Liver (tissue), 9 donors: ENCODE results near the gene NTM. TPM values are rescaled to one million over a fixed set of nuclear protein-coding genes. Genes with fewer than 3 reads are reported as not detected.

Source experiments
- DNase-seq: peaks from one replicate; pipeline ENCODE4 v3.0.0-alpha.2; 2017; ENCODE audit warnings: low spot score
- H3K27ac ChIP-seq, 2 donors: one replicate each; pipeline ENCODE4 v1.7.0; 2013; ENCODE audit warnings: inconsistent platforms in 2 of 2, low read length in 2 of 2, control low read depth in 1 of 2, low read depth in 1 of 2, mild to moderate bottlenecking in 1 of 2
- H3K27me3 ChIP-seq, 4 donors: one replicate each; pipeline versions ENCODE4 v1.6.1 to v1.7.0; 2013; ENCODE audit warnings: low read length in 3 of 4, inconsistent platforms in 1 of 4, mild to moderate bottlenecking in 1 of 4, moderate library complexity in 1 of 4; ENCODE audit not compliant: control insufficient read depth in 4 of 4, insufficient read depth in 4 of 4
- H3K36me3 ChIP-seq, 4 donors: one replicate each; pipeline versions ENCODE4 v1.6.1 to v1.7.0; 2013; ENCODE audit warnings: low read length in 3 of 4, mild to moderate bottlenecking in 3 of 4, low read depth in 1 of 4, moderate library complexity in 1 of 4; ENCODE audit not compliant: control insufficient read depth in 4 of 4, insufficient read depth in 3 of 4
- H3K4me1 ChIP-seq, 4 donors: one replicate each; pipeline versions ENCODE4 v1.6.1 to v1.7.0; 2013; ENCODE audit warnings: low read length in 3 of 4, mild to moderate bottlenecking in 3 of 4, moderate library complexity in 1 of 4; ENCODE audit not compliant: control insufficient read depth in 4 of 4, insufficient read depth in 4 of 4
- H3K4me3 ChIP-seq, 3 donors: one replicate each; pipeline versions ENCODE4 v1.6.1 to v1.7.0; 2013; ENCODE audit warnings: low read length in 3 of 3, control low read depth in 1 of 3, low read depth in 1 of 3, mild to moderate bottlenecking in 1 of 3
- H3K9ac ChIP-seq, 2 donors: one replicate each; pipeline ENCODE4 v1.7.0; 2013; ENCODE audit warnings: low read length in 2 of 2, mild to moderate bottlenecking in 2 of 2, moderate library complexity in 2 of 2, control low read depth in 1 of 2, low read depth in 1 of 2
- H3K9me3 ChIP-seq, 4 donors: one replicate each; pipeline versions ENCODE4 v1.6.1 to v1.7.0; 2013; ENCODE audit warnings: low read length in 3 of 4; ENCODE audit not compliant: control insufficient read depth in 4 of 4
- EGR1 ChIP-seq, 2 donors: IDR thresholded peaks; 2 replicates each; pipeline ENCODE4 v1.6.1; 2016 to 2018; ENCODE audit warnings: antibody characterized with exemption in 2 of 2, low read depth in 2 of 2
- FOXA1 ChIP-seq: IDR thresholded peaks from 2 replicates; pipeline ENCODE4 v1.6.1; 2016; ENCODE audit warnings: antibody characterized with exemption
- GABPA ChIP-seq, 2 donors: IDR thresholded peaks in 1 of 2; conservative IDR thresholded peaks in 1 of 2; 2 replicates each; pipeline ENCODE4 v1.6.1; 2016; ENCODE audit warnings: antibody characterized with exemption in 2 of 2, mild to moderate bottlenecking in 1 of 2, moderate library complexity in 1 of 2
- HNF4A ChIP-seq, 2 donors: conservative IDR thresholded peaks; 2 replicates each; pipeline ENCODE4 v1.6.1; 2016; ENCODE audit warnings: antibody characterized with exemption in 2 of 2, mild to moderate bottlenecking in 2 of 2
- HNF4G ChIP-seq: IDR thresholded peaks from 2 replicates; pipeline ENCODE4 v1.6.1; 2016; ENCODE audit warnings: antibody characterized with exemption
- MAX ChIP-seq: IDR thresholded peaks from 2 replicates; pipeline ENCODE4 v1.6.1; 2016; ENCODE audit warnings: antibody characterized with exemption
- RXRA ChIP-seq, 2 donors: IDR thresholded peaks; 2 replicates each; pipeline ENCODE4 v1.6.1; 2017 to 2018; ENCODE audit warnings: antibody characterized with exemption in 2 of 2, mild to moderate bottlenecking in 1 of 2
- SP1 ChIP-seq: IDR thresholded peaks from 2 replicates; pipeline ENCODE4 v1.6.1; 2018; ENCODE audit warnings: antibody characterized with exemption, mild to moderate bottlenecking
- TAF1 ChIP-seq: conservative IDR thresholded peaks from 2 replicates; pipeline ENCODE4 v1.6.1; 2016; ENCODE audit warnings: antibody characterized with exemption, mild to moderate bottlenecking
- YY1 ChIP-seq: IDR thresholded peaks from 2 replicates; pipeline ENCODE4 v1.6.1; 2016; ENCODE audit warnings: antibody characterized with exemption, mild to moderate bottlenecking
- WGBS: extraction: QIAGEN DNeasy Blood & Tissue Kit; methylation state at CpG from one replicate; pipeline ENCODE4 v1.1.7; 2013; 5-methylcytosine and 5-hydroxymethylcytosine counted together
- polyA plus RNA-seq, 2 donors: library from polyadenylated mRNA; stranded (reverse) in 1 of 2; unstranded in 1 of 2; fragments of 200-250 nt in 1 of 2; fragments of >200 nt in 1 of 2; fragmentation: Nextera tagmentation in 1 of 2; extraction: Ambion mirVana in 1 of 2; gene quantifications; one replicate each; pipeline versions ENCODE4 v1.2.1 to v1.2.3, GENCODE V29; 2013 to 2015
- total RNA-seq, 2 donors: library from RNA; depleted of rRNA; stranded (reverse); fragments of >200 nt; gene quantifications; one replicate each; pipeline ENCODE4 v1.2.3, GENCODE V29; 2014
- TF ChIP-seq, protein P1 (sequence below): fragments of 150-350 bp; IDR thresholded peaks from 2 replicates; pipeline ENCODE4 v1.5.1; 2017; ENCODE audit warnings: improper control_type of control experiment, low read depth, low read length; ENCODE audit not compliant: missing input control
- donor health status: healthy.
- donor health status: healthy.
- donor health status: healthy.
- donor health status: healthy.
- donor health status: healthy.

The NTM gene
- total and polyA plus RNA-seq, 4 donors, result 0.08 to 1.1 (median 0.08) TPM; not detected in 1

- TF ChIP-seq SP1 (no peak), YY1 (no peak), HNF4G (no peak), MAX (no peak), HNF4A (conservative IDR thresholded peaks at IDR 0.05) (no peak)
Measured at GRCh38 chr11:132077416-132077815, 707.0 kb downstream of the NTM start (continued).

GRCh38 chr11:132078264-132079076, 708.1 kb downstream of the NTM start:
- peaks cover 3 to 9% (median 4%) of the 10 kb centered on the region in 4 donors for H3K9me3 ChIP-seq
- H3K9ac ChIP-seq, result no peak overlapping the region
- H3K36me3 ChIP-seq, result no peaks in the 10 kb centered on the region
- H3K4me3 ChIP-seq, result no peak overlapping the region
- 73% methylated on average over 17 of the region's 17 CpGs for WGBS
- no peaks in the 10 kb centered on the region for H3K27me3 ChIP-seq
- H3K4me1 ChIP-seq, result no peaks in the 10 kb centered on the region
- TF ChIP-seq RXRA (IDR thresholded peaks at IDR 0.05), result no peak
- no peak overlapping the region for H3K27ac ChIP-seq
- no peak for DNase-seq

DNA sequence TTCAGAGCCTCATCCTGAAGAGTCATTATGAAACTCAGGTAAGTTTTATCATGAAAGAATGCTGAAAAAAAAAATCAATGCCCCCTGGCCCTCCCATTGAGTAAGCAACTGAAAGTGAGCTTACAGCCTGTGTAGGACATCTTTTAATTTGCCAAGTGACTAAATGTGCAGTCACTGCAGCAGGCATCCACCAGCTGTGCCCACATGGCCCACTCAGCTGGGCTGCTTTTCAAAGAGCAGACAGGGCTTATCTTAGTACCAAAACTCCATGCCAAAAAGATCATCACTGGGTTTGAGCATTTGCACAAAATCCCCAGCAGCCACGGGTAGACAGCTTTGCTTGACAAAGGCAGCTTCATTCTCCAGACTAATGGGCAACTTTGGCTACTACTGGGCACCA, 709.7 kb downstream of the NTM start:
- Histone ChIP-seq H3K4me1 (no peaks in the 10 kb centered on the region), H3K36me3 (no peaks in the 10 kb centered on the region), H3K27ac (no peak overlapping the region), H3K9ac (no peak overlapping the region), H3K4me3 (no peak overlapping the region), H3K27me3 (no peaks in the 10 kb centered on the region), H3K9me3 (peaks cover 4 to 19% (median 5%) of the 10 kb centered on the region in 4 donors)
- TF ChIP-seq FOXA1 (no peak), TAF1 (no peak), HNF4A (conservative IDR thresholded peaks at IDR 0.05) (no peak), EGR1 (IDR thresholded peaks at IDR 0.05; ENCODE audit: low read depth in 2 of 2) (no peak)
- 23% methylated on average over 1 of the region's 1 CpG for WGBS
- DNase-seq, result no peak

DNA sequence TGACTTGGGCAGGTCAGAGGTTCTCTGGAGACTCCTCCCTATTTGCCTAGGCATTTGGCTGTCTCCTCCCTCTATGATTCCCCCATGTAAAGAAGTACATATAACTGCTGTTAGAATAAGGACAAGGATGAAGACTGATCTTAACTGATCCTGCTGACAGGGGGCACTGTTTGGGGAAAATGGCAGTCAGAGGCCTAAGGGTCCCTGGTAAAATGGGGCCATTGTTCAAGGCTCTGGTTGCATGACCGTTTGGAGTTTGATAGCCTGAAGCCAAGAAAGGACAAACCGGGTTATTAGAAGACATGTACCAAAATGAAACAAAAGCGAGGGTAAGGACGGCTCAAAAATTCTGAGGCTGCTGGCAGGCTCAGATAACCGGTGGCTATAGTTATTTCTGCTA, 712.2 kb downstream of the NTM start:
- TF ChIP-seq MAX (no peak), HNF4G (no peak), GABPA (IDR thresholded peaks at IDR 0.05 in 1 of 2, conservative IDR thresholded peaks at IDR 0.05 in 1 of 2) (no peak), HNF4A (conservative IDR thresholded peaks at IDR 0.05) (no peak), EGR1 (IDR thresholded peaks at IDR 0.05; ENCODE audit: low read depth in 2 of 2) (no peak)
- TF ChIP-seq, protein P1, sequence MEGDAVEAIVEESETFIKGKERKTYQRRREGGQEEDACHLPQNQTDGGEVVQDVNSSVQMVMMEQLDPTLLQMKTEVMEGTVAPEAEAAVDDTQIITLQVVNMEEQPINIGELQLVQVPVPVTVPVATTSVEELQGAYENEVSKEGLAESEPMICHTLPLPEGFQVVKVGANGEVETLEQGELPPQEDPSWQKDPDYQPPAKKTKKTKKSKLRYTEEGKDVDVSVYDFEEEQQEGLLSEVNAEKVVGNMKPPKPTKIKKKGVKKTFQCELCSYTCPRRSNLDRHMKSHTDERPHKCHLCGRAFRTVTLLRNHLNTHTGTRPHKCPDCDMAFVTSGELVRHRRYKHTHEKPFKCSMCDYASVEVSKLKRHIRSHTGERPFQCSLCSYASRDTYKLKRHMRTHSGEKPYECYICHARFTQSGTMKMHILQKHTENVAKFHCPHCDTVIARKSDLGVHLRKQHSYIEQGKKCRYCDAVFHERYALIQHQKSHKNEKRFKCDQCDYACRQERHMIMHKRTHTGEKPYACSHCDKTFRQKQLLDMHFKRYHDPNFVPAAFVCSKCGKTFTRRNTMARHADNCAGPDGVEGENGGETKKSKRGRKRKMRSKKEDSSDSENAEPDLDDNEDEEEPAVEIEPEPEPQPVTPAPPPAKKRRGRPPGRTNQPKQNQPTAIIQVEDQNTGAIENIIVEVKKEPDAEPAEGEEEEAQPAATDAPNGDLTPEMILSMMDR, result no peak
- 86% methylated on average over 5 of the region's 5 CpGs for WGBS

More for the DNA sequence above, 712.2 kb downstream of the NTM start:
- Histone ChIP-seq H3K9me3 (peaks cover 10 to 37% (median 17%) of the 10 kb centered on the region in 4 donors), H3K27ac (no peak overlapping the region), H3K36me3 (no peaks in the 10 kb centered on the region), H3K4me1 (no peaks in the 10 kb centered on the region), H3K27me3 (no peaks in the 10 kb centered on the region), H3K4me3 (no peak overlapping the region), H3K9ac (no peak overlapping the region)
- no peak for DNase-seq
